Naive thymus-derived CD4-positive, alpha-beta T cell (primary cell): Measurements from ENCODE around the gene ZNF638. TPM values are rescaled to one million over a fixed set of nuclear protein-coding genes. Genes with fewer than 3 reads are reported as not detected.

Experiments
- ATAC-seq: fragments of 150-1000 bp; cut with Tn5 transposase; 2 replicates; pipeline ENCODE4 v1.10.0; 2021; ENCODE audit warnings: mild to moderate bottlenecking, moderate library complexity
- CTCF ChIA-PET: fragments of 350-600 bp; sonication (Branson Sonifier 250); formaldehyde crosslinking; loops from one replicate; lab custom pipeline; 2021; ENCODE audit warnings: antibody characterized with exemption; lab: Charles Lee
- POLR2A ChIA-PET: fragments of 350-600 bp; sonication (Branson Sonifier 250); formaldehyde crosslinking; loops from one replicate; lab custom pipeline; 2021; ENCODE audit warnings: antibody characterized with exemption, inconsistent platforms; lab: Charles Lee
- DNase-seq, 9 donors: peaks; one replicate each; pipeline versions ENCODE4 v3.0.0 to v3.0.0-alpha.2; 2020 to 2022; ENCODE audit warnings: mixed read lengths in 1 of 9
- H3K27ac ChIP-seq: one replicate; pipeline ENCODE4 v1.7.0; 2013; ENCODE audit warnings: mild to moderate bottlenecking, low read depth, low read length, moderate library complexity
- H3K27me3 ChIP-seq, 2 donors: one replicate each; pipeline ENCODE4 v1.7.0; 2013; ENCODE audit warnings: low read length in 2 of 2, mild to moderate bottlenecking in 2 of 2, moderate library complexity in 2 of 2; ENCODE audit not compliant: control insufficient read depth in 2 of 2, insufficient read depth in 2 of 2
- H3K36me3 ChIP-seq, 3 experiments: 1 replicate in 2 of 3; 2 replicates in 1 of 3; pipeline ENCODE4 v1.7.0; 2013; ENCODE audit warnings: low read length in 3 of 3, mild to moderate bottlenecking in 3 of 3, moderate library complexity in 1 of 3; ENCODE audit not compliant: insufficient read depth in 3 of 3, control insufficient read depth in 2 of 3
- H3K4me1 ChIP-seq, 2 donors: one replicate each; pipeline ENCODE4 v1.7.0; 2013; ENCODE audit warnings: low read length in 2 of 2, mild to moderate bottlenecking in 2 of 2, moderate library complexity in 1 of 2; ENCODE audit not compliant: control insufficient read depth in 2 of 2, insufficient read depth in 2 of 2
- H3K4me3 ChIP-seq: 2 replicates; pipeline ENCODE4 v1.7.0; 2013; ENCODE audit warnings: mild to moderate bottlenecking, low read length
- H3K9me3 ChIP-seq, 3 experiments: 1 replicate in 2 of 3; 2 replicates in 1 of 3; pipeline ENCODE4 v1.7.0; 2013; ENCODE audit warnings: low read length in 3 of 3; ENCODE audit not compliant: control insufficient read depth in 2 of 3
- H3K27ac Mint-ChIP-seq, 9 donors: one replicate each; pipeline ENCODE4 v1.8.0; 2020 to 2022; ENCODE audit warnings: mixed read lengths in 9 of 9, mild to moderate bottlenecking in 8 of 9, moderate library complexity in 5 of 9, inconsistent platforms in 2 of 9
- H3K27me3 Mint-ChIP-seq, 5 donors: one replicate each; pipeline ENCODE4 v1.8.0; 2021 to 2022; ENCODE audit warnings: mixed read lengths in 5 of 5, mild to moderate bottlenecking in 1 of 5
- H3K36me3 Mint-ChIP-seq, 5 donors: one replicate each; pipeline ENCODE4 v1.8.0; 2020 to 2022; ENCODE audit warnings: mixed read lengths in 5 of 5, mild to moderate bottlenecking in 3 of 5, inconsistent platforms in 1 of 5
- H3K4me1 Mint-ChIP-seq, 7 donors: one replicate each; pipeline ENCODE4 v1.8.0; 2020 to 2022; ENCODE audit warnings: mixed read lengths in 7 of 7, mild to moderate bottlenecking in 3 of 7, inconsistent platforms in 1 of 7
- H3K4me3 Mint-ChIP-seq, 10 donors: one replicate each; pipeline ENCODE4 v1.8.0; 2020 to 2022; ENCODE audit warnings: mild to moderate bottlenecking in 10 of 10, mixed read lengths in 10 of 10, moderate library complexity in 6 of 10, inconsistent platforms in 2 of 10
- H3K9me3 Mint-ChIP-seq, 11 donors: one replicate each; pipeline ENCODE4 v1.8.0; 2020 to 2022; ENCODE audit warnings: mixed read lengths in 11 of 11, mild to moderate bottlenecking in 4 of 11, inconsistent platforms in 1 of 11, moderate library complexity in 1 of 11
- intact Hi-C, 2 donors: fragments of 100-400 bp; cut with micrococcal nuclease; formaldehyde crosslinking; loops; one replicate each; pipeline ENCODE4 v1.15.1; 2023
- polyA plus RNA-seq, 2 donors: library from polyadenylated mRNA; unstranded; fragments of 300-500 nt; fragmentation: Illumina TruSeq; gene quantifications; one replicate each; pipeline ENCODE4 v1.2.3, GENCODE V29; 2021
- total RNA-seq, 6 experiments: library from RNA in 5 of 6; stranded (reverse) in 5 of 6; gene quantifications; 1 replicate in 5 of 6; 2 replicates in 1 of 6; pipeline ENCODE4 v1.2.3 and lab custom pipeline; 2021 to 2026

Gene ZNF638
- total and polyA plus RNA-seq, 7 experiments from 2014 or later: 57.6 to 204 (median 114) TPM

GRCh38 chr2:71484354-71484753 is 152.8 kb downstream of the ZNF638 start:
- Mint-ChIP-seq H3K36me3 (no peaks in the 10 kb centered on the region), H3K4me3 (no peak overlapping the region), H3K27ac (no peak overlapping the region), H3K9me3 (no peaks in the 10 kb centered on the region), H3K4me1 (no peaks in the 10 kb centered on the region), H3K27me3 (peaks cover 0 to 13% (median 3%) of the 10 kb centered on the region in 5 donors)
- Histone ChIP-seq H3K4me3 (no peak overlapping the region), H3K27me3 (no peaks in the 10 kb centered on the region), H3K36me3 (no peaks in the 10 kb centered on the region), H3K27ac (no peak overlapping the region), H3K9me3 (no peaks in the 10 kb centered on the region), H3K4me1 (no peaks in the 10 kb centered on the region)
- ChIA-PET POLR2A (no interaction called here), CTCF (no interaction called here)
- DNase-seq (no peak), ATAC-seq (no peak)
- intact Hi-C loops: no loop called here

Other genes starting within 250 kb of the ZNF638 start
- 10 to 100 TPM; 11.6 to 27.9 (median 16.4) TPM for gene MCEE, start 201.6 kb upstream of the ZNF638 start, total RNA-seq
- 10 to 100 TPM; 18.9 to 38.0 TPM for gene MCEE, start 201.6 kb upstream of the ZNF638 start, polyA plus RNA-seq
- 10 to 100 TPM; 28.2 to 58.9 (median 43.8) TPM for gene MPHOSPH10, start 201.1 kb upstream of the ZNF638 start, total RNA-seq
- gene MPHOSPH10, start 201.1 kb upstream of the ZNF638 start, polyA plus RNA-seq: 10 to 100 TPM; 24.4 to 34.5 TPM
- 10 to 100 TPM in 2 of 5 experiments, 1 to 10 TPM in 3; 1.3 to 14.1 (median 5.0) TPM for gene PAIP2B, start 104.7 kb upstream of the ZNF638 start, total RNA-seq
- 1 to 10 TPM; 2.0 to 2.8 TPM for gene PAIP2B, start 104.7 kb upstream of the ZNF638 start, polyA plus RNA-seq
- gene DYSF, start 121.8 kb downstream of the ZNF638 start, total RNA-seq: 10 to 100 TPM in 1 of 5 experiments, 1 to 10 TPM in 1, under 1 TPM in 3; 0.14 to 28.2 (median 0.32) TPM
- not detected for gene DYSF, start 121.8 kb downstream of the ZNF638 start, polyA plus RNA-seq